K562 (cell line): ENCODE measurements around the gene ZCCHC14. TPM values are rescaled to one million over a fixed set of nuclear protein-coding genes. Genes with fewer than 3 reads are reported as not detected.

Experiments used
- ATAC-seq: fragments of 200-7000 bp; cut with Tn5 transposase; 3 replicates; pipeline ENCODE4 v1.9.1; 2020; ENCODE audit warnings: moderate library complexity
- BruUV-seq: library from RNA; stranded (reverse); fragments of 400-500 nt; replicated peaks from 2 replicates; lab custom pipeline; 2021; lab: Mats Ljungman, UMichigan
- CTCF ChIA-PET: fragments of 300-600 bp; formaldehyde crosslinking; extraction: SDS; loops from one replicate; lab custom pipeline; 2021; ENCODE audit warnings: low intra/inter-chr PET ratio; lab: Yijun Ruan, JAX
- POLR2A ChIA-PET: fragments of 300-600, 350-650 bp; sonication (Branson Sonifier 250); formaldehyde crosslinking; extraction: SDS; loops from one replicate; lab custom pipeline; 2021; ENCODE audit warnings: antibody characterized with exemption, inconsistent platforms; lab: Yijun Ruan, JAX
- DNase-seq, 4 experiments: peaks; one replicate each; pipeline versions ENCODE4 v3.0.0 to v3.0.0-alpha.2; 2011 to 2018; ENCODE audit warnings: low spot score in 3 of 4, mixed read lengths in 3 of 4; ENCODE audit errors: extremely low read depth in 1 of 4
- FAIRE-seq: peaks from 2 replicates; lab custom pipeline; 2011; peaks lifted over from hg19 to GRCh38; lab: Jason Lieb, UNC
- H2AFZ ChIP-seq: 2 replicates; pipeline ENCODE4 v1.6.0; 2011; ENCODE audit warnings: low read depth, low read length, control low read depth, inconsistent platforms
- H3K27ac ChIP-seq: fragments of 200-600 bp; 3 replicates; pipeline ENCODE4 v1.8.0; 2011; ENCODE audit warnings: low read depth, mild to moderate bottlenecking, control low read depth, inconsistent platforms, low read length, moderate library complexity, mixed read lengths; ENCODE audit errors: extremely low read depth
- H3K27me3 ChIP-seq, 2 experiments: fragments of 300-600 bp in 1 of 2; 2 replicates in 1 of 2; 3 replicates in 1 of 2; pipeline versions ENCODE4 v1.6.0 to v1.8.0; 2011; ENCODE audit warnings: inconsistent platforms in 2 of 2, low read length in 2 of 2, mild to moderate bottlenecking in 1 of 2, mixed read lengths in 1 of 2, moderate library complexity in 1 of 2; ENCODE audit not compliant: control insufficient read depth in 2 of 2, insufficient read depth in 2 of 2
- H3K36me3 ChIP-seq: fragments of 300-600 bp; 3 replicates; pipeline ENCODE4 v1.8.0; 2011; ENCODE audit warnings: mild to moderate bottlenecking, low read length, inconsistent platforms; ENCODE audit not compliant: control insufficient read depth, insufficient read depth
- H3K4me1 ChIP-seq, 2 experiments: fragments of 200-600 bp in 1 of 2; replicated peaks in 1 of 2; 2 replicates in 1 of 2; 3 replicates in 1 of 2; pipeline versions ENCODE4 v1.5.1 to v1.8.0; 2011; ENCODE audit warnings: inconsistent platforms in 2 of 2, low read length in 2 of 2, mild to moderate bottlenecking in 1 of 2, mixed read lengths in 1 of 2, moderate library complexity in 1 of 2; ENCODE audit not compliant: control insufficient read depth in 2 of 2, insufficient read depth in 2 of 2
- H3K4me2 ChIP-seq: 2 replicates; pipeline ENCODE4 v1.6.1; 2011; ENCODE audit warnings: low read length, control low read depth, inconsistent platforms, mixed read lengths; ENCODE audit not compliant: insufficient read depth
- H3K4me3 ChIP-seq: fragments of 200-600 bp; sonication (generic), shearing (Covaris generic); 2 replicates; pipeline ENCODE4 v1.5.1; 2016; ENCODE audit warnings: control low read depth, inconsistent platforms
- H3K79me2 ChIP-seq: fragments of 200-600 bp; 3 replicates; pipeline ENCODE4 v1.8.0; 2011; ENCODE audit warnings: low read length, inconsistent platforms; ENCODE audit not compliant: control insufficient read depth, insufficient read depth
- H3K9ac ChIP-seq, 2 experiments: 2 replicates each; pipeline versions ENCODE4 v1.6.0 to v1.6.1; 2011; ENCODE audit warnings: low read depth in 2 of 2, low read length in 2 of 2, control low read depth in 1 of 2, inconsistent platforms in 1 of 2, mild to moderate bottlenecking in 1 of 2, mixed read lengths in 1 of 2; ENCODE audit not compliant: insufficient read depth in 1 of 2
- H3K9me1 ChIP-seq: one replicate; pipeline ENCODE4 v1.6.0; 2011; ENCODE audit warnings: inconsistent platforms, mild to moderate bottlenecking, low read length, moderate library complexity; ENCODE audit not compliant: control insufficient read depth, insufficient read depth
- H3K9me3 ChIP-seq: replicated peaks from 2 replicates; pipeline ENCODE4 v1.5.1; 2011; ENCODE audit warnings: low read depth, low read length, inconsistent platforms; ENCODE audit not compliant: control insufficient read depth, insufficient read depth
- H4K20me1 ChIP-seq: replicated peaks from 2 replicates; pipeline ENCODE4 v1.6.1; 2011; ENCODE audit warnings: low read length, inconsistent platforms, mixed read lengths; ENCODE audit not compliant: control insufficient read depth, insufficient read depth
- ESRRB ChIP-seq: fragments of 250-450 bp; sonication (Bioruptor Pico); IDR thresholded peaks from 2 replicates; pipeline ENCODE4 v1.5.0; 2020; ENCODE audit warnings: mild to moderate bottlenecking, moderate library complexity, borderline replicate concordance
- SNRNP70 ChIP-seq: fragments of 200-400 bp; formaldehyde crosslinking; optimal IDR thresholded peaks from 2 replicates; pipeline ENCODE3; 2017; ENCODE audit warnings: low read depth, low read length
- THRB ChIP-seq: fragments of 450-650 bp; formaldehyde crosslinking; conservative IDR thresholded peaks from 2 replicates; pipeline ENCODE4 v1.4.0; 2022; ENCODE audit warnings: mild to moderate bottlenecking, missing genetic modification characterization
- ZNF512 ChIP-seq: IDR thresholded peaks from 2 replicates; pipeline ENCODE4 v1.6.1; 2016; ENCODE audit warnings: missing genetic modification characterization, missing compliant biosample characterization
- WGBS: fragments of 100-300 bp; shearing (Covaris generic); methylation state at CpG from one replicate; pipeline ENCODE4 v1.1.6; 2016; ENCODE audit warnings: low coverage, mixed read lengths; ENCODE audit not compliant: insufficient coverage; ENCODE audit errors: missing lambda C conversion rate; 5-methylcytosine and 5-hydroxymethylcytosine counted together
- in situ Hi-C: fragments of 300-500 bp; cut with MboI; formaldehyde crosslinking; loops from 4 replicates; pipeline ENCODE4 v1.15.0; 2018; ENCODE audit warnings: inconsistent platforms, mixed read lengths
- intact Hi-C: fragments of 100-400 bp; cut with micrococcal nuclease; formaldehyde crosslinking; loops from 2 replicates; pipeline ENCODE4 v1.14.2; 2022
- polyA plus RNA-seq, 8 experiments: library from polyadenylated mRNA; depleted of rRNA in 4 of 8; stranded (reverse) in 5 of 8; unstranded in 3 of 8; fragments of >200 nt; fragmentation: Nextera tagmentation in 2 of 8; fragmentation: Illumina TruSeq in 1 of 8; extraction: Ambion mirVana in 2 of 8; extraction: Trizol in 1 of 8; gene quantifications; 2 replicates each; pipeline versions ENCODE4 v1.2.1 to v1.2.3, GENCODE V29; 2011 to 2014; ENCODE audit warnings: inconsistent platforms in 1 of 8, missing spikeins in 1 of 8
- total RNA-seq, 7 experiments: library from RNA; depleted of rRNA in 6 of 7; stranded (reverse); fragments of >200 nt in 6 of 7; fragmentation: Illumina TruSeq in 2 of 7; extraction: Trizol in 2 of 7; gene quantifications; 2 replicates each; pipeline versions ENCODE4 v1.2.1 to v1.2.3, GENCODE V29; 2011 to 2021; ENCODE audit warnings: low replicate concordance in 1 of 7

ZCCHC14 gene
- total and polyA plus RNA-seq, 9 of the 15 experiments (the other 6 are each of a cell fraction or from before 2014, with no cell fraction given) = 1.5 to 12.4 (median 2.9) TPM

- intact Hi-C loops = no loop called here
- 90% methylated on average over 17 of the region's 23 CpGs for WGBS
- no peak for FAIRE-seq
These were observed 34.4 kb downstream of the ZCCHC14 start for GRCh38 chr16:87458424-87458915.

More at GRCh38 chr16:87458424-87458915, 34.4 kb downstream of the ZCCHC14 start:
- Histone ChIP-seq H3K9me1 (no peaks in the 10 kb centered on the region), H4K20me1 (peaks cover 7% of the 10 kb centered on the region; the same call in 1 of the 2 replicates), H3K9ac (no peak overlapping the region), H3K36me3 (peaks cover 17% of the 10 kb centered on the region; the same call in 1 of the 3 replicates), H3K79me2 (peaks cover 6% of the 10 kb centered on the region; the same call in 1 of the 3 replicates), H3K4me3 (no peak overlapping the region), H3K27me3 (no peaks in the 10 kb centered on the region), H3K27ac (no peak overlapping the region), H3K4me2 (no peak overlapping the region), H2AFZ (no peak overlapping the region), H3K4me1 (peaks cover 0 to 11% of the 10 kb centered on the region in 2 experiments; a peak in 3 of 5 replicates), H3K9me3 (no peaks in the 10 kb centered on the region)
- TF ChIP-seq SNRNP70 = no peak
- no peak for TF ChIP-seq ZNF512 (tag)
- no peak for TF ChIP-seq THRB (CRISPR knock-in tag)
- TF ChIP-seq ESRRB (CRISPR knock-in tag) = no peak
- no TSS peak for BruUV-seq
- ChIA-PET CTCF (interaction anchor here (0.7 kb wide), 1 partner anchor 124 kb away, joined by 4 read pairs; no protein-coding TSS in a partner anchor), POLR2A (no interaction called here)
- DNase-seq (no peak), ATAC-seq (no peak)
- in situ Hi-C loops = no loop called here
